Activated B cell treated with CpG ODN at 0.5 μM for 24 hours (primary cell): ENCODE data around the gene CCT6B. TPM values are rescaled to one million over a fixed set of nuclear protein-coding genes. Genes with fewer than 3 reads are reported as not detected.

ENCODE experiments used
- ATAC-seq: fragments of 200-7000 bp; cut with Tn5 transposase; one replicate; pipeline ENCODE4 v1.10.0; 2021; ENCODE audit warnings: low read depth, mild to moderate bottlenecking, moderate library complexity
- CTCF ChIA-PET: fragments of 350-600 bp; sonication (Branson Sonifier 250); formaldehyde crosslinking; loops from one replicate; lab custom pipeline; 2021; ENCODE audit warnings: antibody characterized with exemption; lab: Charles Lee
- POLR2A ChIA-PET: fragments of 350-600 bp; sonication (Branson Sonifier 250); formaldehyde crosslinking; loops from one replicate; lab custom pipeline; 2021; ENCODE audit warnings: antibody characterized with exemption; lab: Charles Lee
- DNase-seq: peaks from one replicate; pipeline ENCODE4 v3.0.0; 2022
- H3K27ac Mint-ChIP-seq: one replicate; pipeline ENCODE4 v1.8.0; 2020; ENCODE audit warnings: mixed read lengths
- H3K27me3 Mint-ChIP-seq: one replicate; pipeline ENCODE4 v1.8.0; 2021; ENCODE audit warnings: mixed read lengths
- H3K36me3 Mint-ChIP-seq: one replicate; pipeline ENCODE4 v1.8.0; 2021; ENCODE audit warnings: low read depth, mixed read lengths
- H3K4me1 Mint-ChIP-seq: one replicate; pipeline ENCODE4 v1.8.0; 2021; ENCODE audit warnings: mixed read lengths
- H3K4me3 Mint-ChIP-seq: one replicate; pipeline ENCODE4 v1.8.0; 2020; ENCODE audit warnings: mild to moderate bottlenecking, mixed read lengths
- H3K9me3 Mint-ChIP-seq: one replicate; pipeline ENCODE4 v1.8.0; 2020; ENCODE audit warnings: mixed read lengths
- CTCF ChIP-seq: fragments of 200-600 bp; IDR thresholded peaks from one replicate; pipeline ENCODE4 v1.8.0; 2022; ENCODE audit warnings: antibody characterized with exemption, mild to moderate bottlenecking
- intact Hi-C: fragments of 100-400 bp; cut with micrococcal nuclease; formaldehyde crosslinking; loops from one replicate; pipeline ENCODE4 v1.15.1; 2024
- total RNA-seq: library from RNA; stranded (reverse); gene quantifications from 2 replicates; pipeline ENCODE4 v1.2.3, GENCODE V29; 2022

The CCT6B gene
- total RNA-seq, 1 donor from 2014 or later, result 2.1 TPM

- Mint-ChIP-seq H3K4me1 (peaks cover 4% of the 10 kb centered on the region), H3K4me3 (no peak overlapping the region), H3K9me3 (no peaks in the 10 kb centered on the region), H3K27ac (no peak overlapping the region), H3K27me3 (peaks cover 8% of the 10 kb centered on the region), H3K36me3 (no peaks in the 10 kb centered on the region)
- CTCF ChIA-PET, result no interaction called here
- POLR2A ChIA-PET, result no interaction called here
- TF ChIP-seq CTCF, result no peak
- intact Hi-C loops, result no loop called here
- no peak for ATAC-seq
- no peak for DNase-seq
Measured at GRCh38 chr17:34913001-34913400, 48.3 kb downstream of the CCT6B start.

GRCh38 chr17:34909040-34909439 is 52.2 kb downstream of the CCT6B start:
- H3K4me3 Mint-ChIP-seq, result no peak overlapping the region
- ChIA-PET CTCF (no interaction called here), POLR2A (no interaction called here)
- intact Hi-C loops, result no loop called here
- H3K27ac Mint-ChIP-seq, result no peak overlapping the region
- TF ChIP-seq CTCF, result no peak
- no peaks in the 10 kb centered on the region for H3K9me3 Mint-ChIP-seq
- DNase-seq, result no peak
- peaks cover 4% of the 10 kb centered on the region for H3K4me1 Mint-ChIP-seq
- ATAC-seq, result no peak
- no peaks in the 10 kb centered on the region for H3K36me3 Mint-ChIP-seq
- H3K27me3 Mint-ChIP-seq, result peaks cover 12% of the 10 kb centered on the region

DNA sequence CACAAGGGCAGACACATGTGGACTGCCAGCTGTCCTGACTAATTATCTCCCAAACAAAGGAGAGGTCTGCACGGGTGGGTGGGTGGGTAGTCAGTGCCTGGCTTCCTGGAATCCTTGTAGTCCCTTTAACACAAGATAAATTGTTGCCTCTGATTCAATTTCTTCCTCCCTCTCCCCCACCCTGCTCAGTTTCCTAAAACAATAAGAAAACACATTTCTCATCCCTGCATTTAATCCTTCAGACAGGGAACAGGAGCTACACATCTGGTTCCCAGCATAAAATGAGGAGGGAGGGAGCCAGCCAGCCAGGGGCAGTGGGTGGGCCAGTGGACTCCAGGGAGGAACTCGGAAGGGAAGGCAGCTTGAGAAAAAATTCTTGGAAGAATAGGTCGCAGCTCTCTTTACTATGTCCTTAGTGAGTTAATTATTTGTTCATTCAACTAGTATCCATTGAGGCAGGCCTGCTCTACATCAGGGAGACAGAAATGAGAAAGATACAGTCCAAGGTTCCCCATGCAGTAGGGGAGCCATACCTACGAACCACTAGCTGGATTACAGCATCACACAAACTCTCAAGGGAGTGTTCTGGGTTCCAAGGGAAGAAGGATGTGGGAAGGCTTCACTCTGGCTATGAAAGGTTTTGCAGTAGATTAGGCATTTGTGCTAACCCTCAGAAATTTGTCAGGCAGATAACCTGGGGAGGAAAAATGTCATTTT is 58.3 kb downstream of the CCT6B start:
- no peak for TF ChIP-seq CTCF
- intact Hi-C loops, result no loop called here
- ChIA-PET POLR2A (no interaction called here), CTCF (no interaction called here)
- Mint-ChIP-seq H3K36me3 (no peaks in the 10 kb centered on the region), H3K4me3 (no peak overlapping the region), H3K9me3 (no peaks in the 10 kb centered on the region), H3K27ac (no peak overlapping the region), H3K4me1 (no peaks in the 10 kb centered on the region), H3K27me3 (peaks cover 21% of the 10 kb centered on the region)
- ATAC-seq (no peak), DNase-seq (no peak)

GRCh38 chr17:34899643-34900291 is 61.5 kb downstream of the CCT6B start:
- Mint-ChIP-seq H3K27ac (no peak overlapping the region), H3K27me3 (peaks cover 32% of the 10 kb centered on the region), H3K9me3 (no peaks in the 10 kb centered on the region), H3K4me1 (no peaks in the 10 kb centered on the region), H3K36me3 (no peaks in the 10 kb centered on the region), H3K4me3 (no peak overlapping the region)
- CTCF ChIA-PET, result no interaction called here
- POLR2A ChIA-PET, result interaction anchor here (0.6 kb wide), 1 partner anchor 460 kb away, joined by 3 read pairs; no protein-coding TSS in a partner anchor
- ATAC-seq, result no peak
- TF ChIP-seq CTCF, result no peak
- intact Hi-C loops, result no loop called here
- DNase-seq, result no peak

- no peak overlapping the region for H3K4me3 Mint-ChIP-seq
- CTCF ChIA-PET, result no interaction called here
- no peaks in the 10 kb centered on the region for H3K4me1 Mint-ChIP-seq
- no peaks in the 10 kb centered on the region for H3K9me3 Mint-ChIP-seq
- H3K27me3 Mint-ChIP-seq, result peaks cover 33% of the 10 kb centered on the region
- H3K27ac Mint-ChIP-seq, result no peak overlapping the region
- DNase-seq, result no peak
- ATAC-seq, result no peak
- no peak for TF ChIP-seq CTCF
- intact Hi-C loops, result no loop called here
- POLR2A ChIA-PET, result no interaction called here
- no peaks in the 10 kb centered on the region for H3K36me3 Mint-ChIP-seq
Measured at GRCh38 chr17:34895383-34895782, 65.9 kb downstream of the CCT6B start.
